Duodenal mucosa (tissue), 2 donors: ENCODE results near the gene TRIP13.

Source experiments
- H3K27ac ChIP-seq: one replicate; pipeline ENCODE4 v1.7.0; 2013; ENCODE audit warnings: low read depth, low read length
- H3K27me3 ChIP-seq, 2 donors: one replicate each; pipeline ENCODE4 v1.7.0; 2013; ENCODE audit warnings: low read length in 2 of 2, control low read depth in 1 of 2; ENCODE audit not compliant: insufficient read depth in 2 of 2, control insufficient read depth in 1 of 2
- H3K36me3 ChIP-seq, 2 donors: one replicate each; pipeline ENCODE4 v1.7.0; 2013; ENCODE audit warnings: low read length in 2 of 2, control low read depth in 1 of 2; ENCODE audit not compliant: insufficient read depth in 2 of 2, control insufficient read depth in 1 of 2
- H3K4me1 ChIP-seq, 2 donors: one replicate each; pipeline ENCODE4 v1.7.0; 2013; ENCODE audit warnings: low read length in 2 of 2, control low read depth in 1 of 2; ENCODE audit not compliant: insufficient read depth in 2 of 2, control insufficient read depth in 1 of 2
- H3K4me3 ChIP-seq, 2 donors: one replicate each; pipeline ENCODE4 v1.7.0; 2013; ENCODE audit warnings: low read length in 2 of 2, low read depth in 1 of 2
- H3K9ac ChIP-seq, 2 donors: one replicate each; pipeline ENCODE4 v1.7.0; 2013; ENCODE audit warnings: low read length in 2 of 2, low read depth in 1 of 2
- H3K9me3 ChIP-seq, 2 donors: one replicate each; pipeline ENCODE4 v1.7.0; 2013; ENCODE audit warnings: low read length in 2 of 2, control low read depth in 1 of 2; ENCODE audit not compliant: control insufficient read depth in 1 of 2

Gene TRIP13

GRCh38 chr5:891837-892393 is 769 bp upstream of the TRIP13 start:
- H3K9ac ChIP-seq, result peak overlapping the region; percentile 65 to 98
- peak overlapping the region; percentile 78 for H3K27ac ChIP-seq

DNA sequence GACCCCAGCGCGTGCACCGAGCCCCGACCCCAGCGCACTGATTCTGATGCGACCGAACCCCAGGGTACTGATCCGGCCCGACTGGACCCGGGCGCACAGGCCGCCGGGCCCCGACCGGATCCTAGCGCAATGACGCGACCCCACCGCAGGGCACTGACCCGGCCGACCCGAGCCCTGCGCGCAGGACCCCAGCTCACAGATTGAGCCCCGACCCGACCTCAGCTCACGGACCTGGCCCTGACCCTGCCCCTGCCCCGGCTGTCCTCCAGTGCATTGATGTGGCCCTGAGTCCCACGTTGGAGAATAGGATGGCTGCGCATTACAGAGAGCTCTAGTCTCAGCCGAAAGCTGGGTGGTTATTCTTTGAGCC is 438 bp downstream of the TRIP13 start:
- H3K36me3 ChIP-seq, result peaks cover 4 to 42% of the 10 kb centered on the region in 2 donors
- no peaks in the 10 kb centered on the region for H3K9me3 ChIP-seq
- peaks cover 22 to 26% of the 10 kb centered on the region in 2 donors for H3K4me1 ChIP-seq
- peak overlapping the region; percentile 71 to 93 for H3K4me3 ChIP-seq
- H3K27ac ChIP-seq, result no peak overlapping the region
- peak overlapping the region in 1 of 2 donors; percentile 54 for H3K9ac ChIP-seq
- no peaks in the 10 kb centered on the region for H3K27me3 ChIP-seq

More at GRCh38 chr5:891837-892393, 769 bp upstream of the TRIP13 start:
- Histone ChIP-seq H3K36me3 (peaks cover 11 to 52% of the 10 kb centered on the region in 2 donors), H3K4me1 (peaks cover 22 to 26% of the 10 kb centered on the region in 2 donors), H3K4me3 (peak overlapping the region; percentile 91 to 93), H3K27me3 (no peaks in the 10 kb centered on the region), H3K9me3 (no peaks in the 10 kb centered on the region)

DNA sequence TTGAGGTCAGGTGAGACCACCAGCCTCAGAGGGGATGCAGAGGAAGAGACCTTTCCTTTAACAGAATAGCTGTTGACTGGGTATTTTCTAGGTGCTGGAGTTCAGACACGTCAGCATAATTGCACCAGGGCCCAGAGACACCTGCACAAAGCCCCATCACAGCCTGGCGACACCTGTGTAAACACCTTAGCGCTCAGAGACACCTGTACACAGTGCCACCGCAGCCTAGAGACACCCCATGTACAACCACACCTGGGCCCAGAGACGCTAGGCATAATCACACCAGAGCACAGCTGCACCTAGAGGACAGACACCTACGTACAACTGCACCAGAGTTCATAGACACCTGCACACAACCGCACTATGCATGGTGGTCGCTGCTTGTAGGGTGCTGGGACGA is 1.0 kb downstream of the TRIP13 start:
- Histone ChIP-seq H3K9me3 (no peaks in the 10 kb centered on the region), H3K9ac (peak overlapping the region in 1 of 2 donors; percentile 38), H3K4me3 (peak overlapping the region; percentile 71 to 93), H3K4me1 (peaks cover 22 to 26% of the 10 kb centered on the region in 2 donors), H3K27ac (no peak overlapping the region), H3K36me3 (peaks cover 4 to 36% of the 10 kb centered on the region in 2 donors), H3K27me3 (no peaks in the 10 kb centered on the region)

- Histone ChIP-seq H3K27ac (no peak overlapping the region), H3K4me3 (no peak overlapping the region), H3K36me3 (peaks cover 0 to 5% of the 10 kb centered on the region in 2 donors), H3K4me1 (no peaks in the 10 kb centered on the region), H3K9ac (no peak overlapping the region), H3K27me3 (no peaks in the 10 kb centered on the region), H3K9me3 (no peaks in the 10 kb centered on the region)
These were observed 8.1 kb downstream of the TRIP13 start for GRCh38 chr5:900781-901180.

- peaks cover 0 to 3% of the 10 kb centered on the region in 2 donors for H3K36me3 ChIP-seq
These were observed 9.6 kb downstream of the TRIP13 start for GRCh38 chr5:902129-902916.

GRCh38 chr5:903756-904096 is 11.0 kb downstream of the TRIP13 start:
- H3K36me3 ChIP-seq, result peaks cover 0 to 10% of the 10 kb centered on the region in 2 donors
- no peak overlapping the region for H3K27ac ChIP-seq

More at GRCh38 chr5:902129-902916, 9.6 kb downstream of the TRIP13 start:
- Histone ChIP-seq H3K27me3 (no peaks in the 10 kb centered on the region), H3K4me1 (no peaks in the 10 kb centered on the region), H3K4me3 (no peak overlapping the region), H3K9me3 (no peaks in the 10 kb centered on the region), H3K27ac (no peak overlapping the region), H3K9ac (no peak overlapping the region)

GRCh38 chr5:905139-905642 is 12.5 kb downstream of the TRIP13 start:
- Histone ChIP-seq H3K9me3 (no peaks in the 10 kb centered on the region), H3K27me3 (no peaks in the 10 kb centered on the region), H3K4me3 (no peak overlapping the region), H3K27ac (no peak overlapping the region), H3K9ac (no peak overlapping the region), H3K4me1 (no peaks in the 10 kb centered on the region), H3K36me3 (peaks cover 0 to 10% of the 10 kb centered on the region in 2 donors)

More at GRCh38 chr5:903756-904096, 11.0 kb downstream of the TRIP13 start:
- Histone ChIP-seq H3K9me3 (no peaks in the 10 kb centered on the region), H3K27me3 (no peaks in the 10 kb centered on the region), H3K9ac (no peak overlapping the region), H3K4me3 (no peak overlapping the region), H3K4me1 (no peaks in the 10 kb centered on the region)

- Histone ChIP-seq H3K27me3 (no peaks in the 10 kb centered on the region), H3K4me3 (no peak overlapping the region), H3K9ac (no peak overlapping the region), H3K36me3 (peaks cover 0 to 10% of the 10 kb centered on the region in 2 donors), H3K9me3 (no peaks in the 10 kb centered on the region), H3K4me1 (no peaks in the 10 kb centered on the region), H3K27ac (no peak overlapping the region)
These were observed 14.8 kb downstream of the TRIP13 start for GRCh38 chr5:907366-907910.

DNA sequence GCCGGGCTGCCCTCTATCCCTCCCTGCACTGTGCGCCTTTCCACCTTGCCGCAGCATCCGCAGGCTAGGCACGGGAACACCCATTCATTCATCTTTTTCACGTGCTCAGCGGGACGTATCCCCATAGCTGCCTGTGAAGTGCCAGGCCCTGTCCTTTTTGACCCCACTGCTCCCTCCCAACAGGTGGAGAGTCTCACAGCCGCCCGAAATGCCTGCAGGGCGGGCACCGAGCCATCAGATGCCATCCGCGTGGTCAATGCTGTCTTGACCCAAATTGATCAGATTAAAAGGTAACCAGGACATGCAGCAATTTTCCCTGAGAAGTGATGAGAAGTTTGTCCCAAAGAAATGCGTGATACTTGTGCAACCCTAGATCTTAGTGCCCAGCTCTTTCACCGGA is 15.5 kb downstream of the TRIP13 start:
- Histone ChIP-seq H3K9me3 (no peaks in the 10 kb centered on the region), H3K27me3 (no peaks in the 10 kb centered on the region), H3K4me1 (no peaks in the 10 kb centered on the region), H3K4me3 (no peak overlapping the region), H3K9ac (no peak overlapping the region), H3K36me3 (peaks cover 0 to 12% of the 10 kb centered on the region in 2 donors), H3K27ac (no peak overlapping the region)

DNA sequence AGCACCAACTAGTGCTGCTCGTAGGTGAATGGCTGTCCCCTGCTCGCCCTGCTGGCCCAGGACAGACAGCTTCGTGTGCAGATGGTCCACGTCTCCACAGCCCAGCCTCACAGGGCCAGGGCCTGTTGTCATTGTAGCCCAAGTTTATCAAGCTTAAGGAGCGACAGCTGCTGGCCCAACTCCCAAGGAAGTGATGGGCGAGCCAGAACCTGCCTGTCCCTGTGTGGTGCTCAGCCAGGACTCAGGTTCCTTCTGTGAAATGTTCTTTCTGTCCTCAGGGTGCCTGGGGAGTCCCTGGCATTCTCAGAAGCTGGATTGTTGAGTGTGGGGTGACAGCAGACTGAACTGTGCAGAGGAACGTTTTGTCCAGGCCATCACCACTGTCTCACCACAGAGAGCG is 16.4 kb downstream of the TRIP13 start:
- Histone ChIP-seq H3K9me3 (no peaks in the 10 kb centered on the region), H3K27me3 (no peaks in the 10 kb centered on the region), H3K4me3 (no peak overlapping the region), H3K36me3 (peaks cover 0 to 12% of the 10 kb centered on the region in 2 donors), H3K9ac (no peak overlapping the region), H3K27ac (no peak overlapping the region), H3K4me1 (no peaks in the 10 kb centered on the region)
